Hematopoietic multipotent progenitor cell treated with erythropoietin and hydrocortisone succinate and interleukin-3 and kit ligand, for 8 days (in vitro differentiated cells): ENCODE measurements around the gene SCAMP2.

ENCODE experiments used
- DNase-seq: peaks from one replicate; pipeline ENCODE4 v3.0.0-alpha.2; 2015

SCAMP2 gene

GRCh38 chr15:74857671-74858368 lies 15.3 kb downstream of the SCAMP2 start:
- DNase-seq, result no peak

GRCh38 chr15:74857082-74857655 lies 16.0 kb downstream of the SCAMP2 start:
- DNase-seq, result peak; percentile 54

GRCh38 chr15:74856537-74856936 lies 16.6 kb downstream of the SCAMP2 start:
- DNase-seq, result no peak

DNA sequence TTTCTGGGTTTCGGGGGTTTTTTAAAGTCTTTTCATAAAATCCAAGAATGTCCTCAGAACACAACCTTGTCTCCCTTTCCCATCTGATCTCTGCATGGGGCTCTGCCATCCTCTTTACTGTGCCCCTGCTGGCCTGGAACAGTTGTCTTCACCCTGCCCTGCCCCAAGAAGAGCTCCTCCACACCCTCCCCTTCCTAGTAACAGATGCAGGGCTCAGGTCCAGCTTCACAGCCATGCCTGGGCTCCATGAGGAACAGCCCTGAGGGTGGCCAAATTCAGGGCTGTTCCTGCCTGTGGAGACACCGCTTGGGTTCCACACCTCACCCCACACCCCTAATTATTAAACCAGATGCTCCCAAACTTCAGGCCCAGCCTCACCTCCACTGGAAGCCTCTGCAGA lies 17.3 kb downstream of the SCAMP2 start:
- no peak for DNase-seq

DNA sequence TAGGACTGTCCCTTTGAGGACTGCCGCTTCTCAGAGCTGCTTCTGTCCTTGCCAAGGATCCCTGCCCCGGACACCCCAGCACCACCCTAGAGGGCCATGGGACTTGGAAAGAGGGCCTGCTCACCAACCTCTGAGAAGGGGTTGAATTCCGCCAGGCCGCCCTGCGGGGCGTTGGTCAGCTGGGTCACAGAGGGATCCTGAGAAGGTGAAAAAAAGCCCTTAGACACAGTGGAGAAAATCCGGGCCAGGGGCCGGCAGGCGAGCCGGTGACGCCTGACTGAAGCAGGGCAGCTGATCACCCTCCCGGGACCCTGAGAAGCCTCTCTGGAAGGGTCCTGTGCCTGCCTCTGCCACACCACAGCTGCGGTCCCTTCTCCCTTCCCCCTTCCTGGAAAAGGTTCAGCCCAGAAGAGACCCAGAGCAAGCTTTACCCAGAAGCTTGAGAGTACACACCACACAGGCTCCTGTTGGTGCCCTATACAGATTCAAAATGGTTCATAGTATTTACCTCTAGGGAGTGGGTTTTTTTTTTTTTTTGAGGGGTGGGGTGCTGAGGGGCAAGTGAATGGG lies 18.6 kb downstream of the SCAMP2 start:
- DNase-seq, result no peak

GRCh38 chr15:74851960-74852359 lies 21.2 kb downstream of the SCAMP2 start:
- DNase-seq, result no peak

DNA sequence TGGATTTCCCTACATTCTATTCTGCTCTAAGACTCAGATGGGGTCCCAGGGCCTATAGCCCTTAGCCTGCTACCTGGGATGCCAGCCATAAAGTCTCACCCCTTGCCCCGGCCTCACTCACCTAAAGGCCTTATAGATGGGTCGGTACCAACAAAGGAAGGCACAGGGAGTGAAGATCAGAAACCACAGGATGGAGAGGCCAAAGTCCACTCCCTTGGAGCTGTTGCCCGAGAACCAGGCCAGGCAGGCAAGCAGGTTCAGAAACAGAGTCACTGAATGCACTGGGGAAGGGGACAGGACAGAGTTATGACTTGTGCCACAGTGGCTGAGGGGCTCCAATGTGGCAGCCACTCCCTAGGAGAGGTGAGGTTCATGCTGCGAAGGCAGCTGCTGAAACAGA lies 22.8 kb downstream of the SCAMP2 start:
- no peak for DNase-seq

- peak; percentile 45 for DNase-seq
These were observed 25.7 kb downstream of the SCAMP2 start for GRCh38 chr15:74847432-74847831.

GRCh38 chr15:74845581-74845980 lies 27.6 kb downstream of the SCAMP2 start:
- DNase-seq, result peak; percentile 19

GRCh38 chr15:74845208-74845568 lies 28.0 kb downstream of the SCAMP2 start:
- DNase-seq, result peak; percentile 76

- DNase-seq, result peak; percentile 12
These were observed 28.6 kb downstream of the SCAMP2 start for GRCh38 chr15:74844319-74845207.

DNA sequence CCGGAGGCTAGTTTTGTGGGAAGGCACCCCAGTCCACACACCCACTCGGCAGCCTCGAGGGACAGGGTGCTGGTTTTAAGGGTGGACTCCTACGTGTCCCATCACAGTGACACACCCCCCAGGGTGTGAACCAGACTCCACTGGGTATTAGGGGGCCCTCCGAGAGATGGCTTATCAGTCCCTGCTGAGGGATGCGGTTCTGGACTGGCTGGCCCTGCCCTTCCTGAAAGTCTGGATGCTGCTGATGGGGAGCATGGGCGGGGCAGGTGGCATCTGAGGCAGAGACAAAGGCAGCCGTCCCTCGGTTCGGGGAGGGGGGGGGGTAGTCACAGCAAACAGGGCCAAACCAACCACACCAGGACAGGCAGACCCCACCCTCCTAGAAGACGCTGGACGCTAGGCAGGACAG lies 29.3 kb downstream of the SCAMP2 start:
- peak; percentile 95 for DNase-seq

- DNase-seq, result no peak
These were observed 29.7 kb downstream of the SCAMP2 start for GRCh38 chr15:74843445-74843828.

DNA sequence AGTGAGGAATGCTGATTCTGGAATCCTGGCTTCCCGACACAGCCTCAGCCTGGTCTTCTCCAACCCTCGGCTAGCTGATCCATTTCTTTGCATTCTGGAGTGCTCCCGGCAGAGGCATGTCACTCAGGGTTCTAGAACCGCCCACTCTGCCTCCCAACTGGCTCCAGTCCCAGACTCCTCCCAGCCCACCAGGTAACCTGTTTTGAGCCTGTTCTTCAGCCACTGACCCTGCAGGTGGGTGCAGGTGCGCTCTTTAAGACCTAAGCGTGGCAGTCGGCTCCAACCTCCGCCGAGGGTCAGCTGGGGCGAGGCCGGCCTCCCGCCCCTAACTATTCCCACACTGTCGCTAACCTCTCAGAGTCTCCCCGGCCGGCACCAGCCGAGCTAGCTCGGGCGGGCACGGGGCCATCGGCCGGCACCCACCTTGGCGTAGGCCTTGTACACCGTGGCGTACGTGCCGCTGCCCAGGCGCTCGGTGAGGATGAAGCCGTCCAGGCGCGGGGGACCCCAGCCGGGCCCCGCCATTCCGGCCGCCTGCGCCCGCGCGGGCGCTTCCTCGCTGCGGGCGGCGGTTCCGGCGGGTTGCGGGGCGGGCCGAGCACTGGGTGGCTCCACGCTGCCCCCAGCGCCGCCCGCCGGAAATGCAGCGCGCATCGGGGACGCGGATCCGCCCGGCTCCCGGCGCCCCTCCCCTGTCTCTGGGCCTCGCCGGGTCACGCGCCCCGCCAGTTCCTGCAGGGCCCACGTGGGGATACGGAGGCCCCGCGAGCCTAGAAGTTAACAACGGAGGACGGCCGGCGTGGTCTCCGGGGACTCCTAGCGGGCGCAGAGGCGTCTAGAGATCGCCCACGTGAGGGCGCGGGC lies 30.4 kb downstream of the SCAMP2 start, which contains the start of gene ULK3:
Gene ULK3 (minus strand): TSS at position 576 of the 864 bp plus-strand sequence. CDS start 51 bp downstream, at position 525.
- peak; percentile 87 for DNase-seq

- DNase-seq, result no peak
These were observed 31.2 kb downstream of the SCAMP2 start for GRCh38 chr15:74841891-74842373.

DNA sequence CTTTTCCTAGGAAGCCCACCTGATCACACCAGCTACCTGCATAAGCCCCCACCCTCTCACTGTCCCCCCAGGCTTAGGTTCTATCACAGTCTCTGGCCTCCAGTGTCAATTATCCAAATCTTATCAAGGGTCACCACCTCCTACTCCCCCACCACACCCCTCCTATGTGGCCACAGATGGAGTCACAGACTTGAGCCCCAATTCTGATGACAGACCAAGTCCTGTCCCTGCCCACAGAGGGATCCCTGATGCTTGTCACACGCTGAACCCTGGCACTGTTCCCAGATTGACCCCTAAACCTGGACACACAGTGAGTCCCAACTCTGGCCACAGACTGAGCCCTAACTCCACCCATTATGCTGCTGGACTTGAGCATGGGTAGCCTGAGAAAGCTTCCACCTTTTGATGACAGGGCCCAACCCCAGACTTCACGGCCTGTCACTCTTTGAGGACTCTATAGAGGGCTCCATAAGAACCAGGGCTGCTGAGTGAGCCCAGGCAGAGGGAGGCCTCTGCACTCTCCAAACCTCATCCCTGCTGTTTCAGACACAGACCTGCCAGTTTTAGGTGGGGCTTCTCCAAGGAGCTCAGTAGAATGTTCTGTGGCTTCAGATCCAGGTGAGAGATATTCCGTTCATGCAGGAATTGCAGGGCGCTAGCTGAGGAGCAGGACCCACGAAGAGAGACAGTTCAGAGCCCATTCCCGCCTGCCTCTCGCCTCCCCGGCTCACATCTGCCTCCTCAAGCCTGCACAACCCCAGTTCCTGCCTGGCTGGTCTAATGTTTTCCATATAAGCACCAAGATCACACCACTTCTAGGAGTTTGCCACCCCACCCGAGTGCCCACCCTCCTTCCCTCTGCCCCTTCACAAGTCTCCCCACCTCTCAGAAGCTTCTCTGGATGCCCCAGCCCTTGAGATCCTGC lies 32.1 kb downstream of the SCAMP2 start:
- peak; percentile 36 for DNase-seq

- DNase-seq, result no peak
These were observed 33.4 kb downstream of the SCAMP2 start for GRCh38 chr15:74839526-74840395.

DNA sequence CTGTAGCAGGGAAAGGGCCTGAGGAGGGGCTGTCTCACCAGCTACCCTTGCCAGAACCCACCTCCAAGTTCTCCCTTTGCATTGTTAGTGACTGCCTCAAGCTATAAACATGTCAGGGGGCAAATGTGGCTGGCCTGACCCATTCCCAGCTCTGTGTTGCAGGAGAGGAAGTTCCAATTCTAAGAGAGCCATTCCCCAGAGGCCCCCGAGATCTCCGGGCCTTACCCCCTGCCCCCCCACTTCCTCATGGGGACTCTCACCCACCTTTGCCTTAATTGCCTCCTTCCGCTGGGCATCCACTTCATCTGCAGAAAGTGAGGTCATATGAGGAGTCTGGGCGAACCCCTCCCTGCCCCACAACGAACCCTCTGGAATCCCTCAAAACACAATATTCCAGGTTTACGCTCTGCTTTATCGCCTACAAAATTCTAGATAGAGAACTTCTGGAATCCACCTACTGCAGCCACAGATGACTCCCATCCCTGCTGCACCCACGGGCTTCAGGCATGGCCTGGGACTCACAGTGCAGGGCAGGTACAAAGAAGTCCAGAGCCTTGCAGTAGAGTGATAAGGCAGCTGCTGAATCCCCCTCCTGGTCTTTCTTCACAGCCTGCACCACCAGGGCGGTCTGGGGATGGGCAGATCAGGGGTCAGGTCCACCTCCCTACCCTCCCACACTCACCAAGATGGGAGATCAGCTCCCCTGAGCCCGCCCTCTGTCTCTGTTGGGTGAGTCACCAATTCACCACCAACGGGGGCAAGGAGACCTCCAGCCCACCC lies 34.2 kb downstream of the SCAMP2 start:
- no peak for DNase-seq

DNA sequence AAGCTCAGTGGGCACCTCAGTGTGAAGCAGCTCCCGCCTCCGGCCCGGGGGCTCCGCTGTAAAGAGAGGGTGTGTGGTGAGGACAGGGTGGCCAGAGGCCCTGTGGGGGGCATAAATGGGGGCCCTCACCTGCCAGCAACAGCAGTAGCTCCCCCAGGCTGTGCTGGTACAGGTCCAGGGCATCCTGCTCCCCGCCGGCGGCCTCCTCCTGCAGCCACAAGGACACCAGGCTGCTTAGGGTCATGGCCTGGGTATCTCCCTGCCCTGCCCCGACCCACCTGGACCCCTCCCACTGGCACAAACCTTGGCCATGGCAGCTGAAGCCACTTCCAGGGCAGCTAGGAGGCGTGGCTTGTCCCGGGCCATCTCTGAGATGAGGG lies 35.0 kb downstream of the SCAMP2 start:
- no peak for DNase-seq
